SK-N-MC (cell line): ENCODE data around the gene PRR23A.

Experiments
- DNase-seq: peaks from one replicate; pipeline ENCODE4 v3.0.0-alpha.2; 2011; ENCODE audit warnings: low read depth, low spot score
- H3K27ac ChIP-seq: fragments of 200-600 bp; sonication (generic); 2 replicates; pipeline ENCODE4 v1.5.1; 2016; ENCODE audit warnings: mixed run types
- H3K36me3 ChIP-seq: fragments of 200-600 bp; sonication (generic); 2 replicates; pipeline ENCODE4 v1.6.1; 2017; ENCODE audit warnings: antibody characterized with exemption, low read length, mixed read lengths; ENCODE audit not compliant: insufficient read depth
- H3K4me3 ChIP-seq: fragments of 200-600 bp; sonication (generic); 2 replicates; pipeline ENCODE4 v1.5.1; 2016
- H3K9ac ChIP-seq: fragments of 200-600 bp; sonication (generic); 2 replicates; pipeline ENCODE4 v1.8.0; 2017; ENCODE audit warnings: mixed run types, mixed read lengths; ENCODE audit not compliant: insufficient read length
- H3K9me3 ChIP-seq: fragments of 200-600 bp; sonication (generic); 2 replicates; pipeline ENCODE4 v1.6.1; 2017; ENCODE audit warnings: low read depth, mild to moderate bottlenecking, antibody characterized with exemption, low read length, moderate library complexity, mixed read lengths
- EZH2 ChIP-seq: fragments of 200-600 bp; sonication (generic); IDR thresholded peaks from one replicate; pipeline ENCODE4 v1.6.1; 2017; ENCODE audit warnings: antibody characterized with exemption
- FOXP2 ChIP-seq: optimal IDR thresholded peaks from 2 replicates; pipeline ENCODE3; 2011; ENCODE audit warnings: mild to moderate bottlenecking, moderate library complexity; ENCODE audit not compliant: insufficient read depth; ENCODE audit errors: extremely low read length, control extremely low read depth
- POLR2AphosphoS5 ChIP-seq: IDR thresholded peaks from 2 replicates; pipeline ENCODE4 v1.6.1; 2012; ENCODE audit warnings: mild to moderate bottlenecking, low read depth, low read length, borderline replicate concordance

PRR23A gene

GRCh38 chr3:139020868-139021234 is 14.8 kb upstream of the PRR23A start, which contains the start of gene PRR23B:
PRR23B (minus strand) TSS chr3:139020926; CDS start chr3:139020661, 265 bp downstream.
- H3K4me3 ChIP-seq: no peak within 1 kb of the TSS
- H3K9me3 ChIP-seq: no peaks in the 10 kb centered on the region
- DNase-seq: no peak
- TF ChIP-seq EZH2 (no peak), POLR2AphosphoS5 (no peak)
- H3K36me3 ChIP-seq: no peaks in the 10 kb centered on the region
- no peak within 1 kb of the TSS for H3K9ac ChIP-seq
- H3K27ac ChIP-seq: no peak within 1 kb of the TSS

- DNase-seq: no peak
- no peak overlapping the region for H3K4me3 ChIP-seq
- no peak overlapping the region for H3K27ac ChIP-seq
- H3K9ac ChIP-seq: no peak overlapping the region
- H3K9me3 ChIP-seq: no peaks in the 10 kb centered on the region
- TF ChIP-seq EZH2 (no peak), POLR2AphosphoS5 (no peak), FOXP2 (no peak)
- H3K36me3 ChIP-seq: no peaks in the 10 kb centered on the region
These were observed 14.2 kb upstream of the PRR23A start for GRCh38 chr3:139020036-139020867.

GRCh38 chr3:139016430-139017048 is 10.5 kb upstream of the PRR23A start:
- Histone ChIP-seq H3K36me3 (no peaks in the 10 kb centered on the region), H3K27ac (no peak overlapping the region), H3K9me3 (no peaks in the 10 kb centered on the region; the same call in 1 of the 2 replicates), H3K4me3 (no peak overlapping the region), H3K9ac (no peak overlapping the region)
- TF ChIP-seq EZH2 (no peak), POLR2AphosphoS5 (no peak), FOXP2 (no peak)
- no peak for DNase-seq

DNA sequence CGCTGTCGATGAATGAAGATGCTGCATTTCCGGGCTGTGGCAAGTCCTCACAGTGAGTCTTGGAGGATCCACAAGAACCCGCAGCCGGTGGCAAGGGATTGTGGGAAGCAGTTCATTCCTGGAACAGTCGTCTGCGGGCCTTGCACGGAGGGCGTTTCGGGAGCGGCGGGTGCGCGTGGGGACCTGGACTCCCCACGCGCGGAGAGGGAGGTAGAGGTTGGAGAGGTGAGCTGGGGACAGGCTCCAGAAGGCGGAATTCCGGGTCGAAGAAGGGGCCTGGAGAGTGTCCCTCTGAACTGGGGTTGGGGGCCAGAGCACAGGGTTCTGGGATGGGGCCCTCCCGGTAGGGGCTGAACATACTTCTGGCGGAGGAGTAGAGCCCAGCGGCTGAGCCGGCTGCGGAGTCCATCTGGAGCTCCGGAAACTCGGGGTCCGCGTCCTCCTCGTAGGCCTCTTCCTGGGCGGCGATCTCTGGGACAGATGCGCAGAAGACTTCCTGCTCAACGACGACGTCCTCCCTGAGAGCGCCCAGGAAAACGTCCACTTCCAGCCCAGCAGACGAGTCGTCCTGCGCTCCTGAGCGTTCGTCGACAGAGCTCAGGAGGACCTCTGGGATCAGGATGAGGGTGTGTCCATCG is 593 bp downstream of the PRR23A start:
- no peak for TF ChIP-seq EZH2
- TF ChIP-seq FOXP2: no peak
- TF ChIP-seq POLR2AphosphoS5: no peak
- Histone ChIP-seq H3K36me3 (no peaks in the 10 kb centered on the region), H3K9me3 (no peaks in the 10 kb centered on the region), H3K9ac (no peak overlapping the region), H3K27ac (no peak overlapping the region), H3K4me3 (no peak overlapping the region)
- DNase-seq: no peak

DNA sequence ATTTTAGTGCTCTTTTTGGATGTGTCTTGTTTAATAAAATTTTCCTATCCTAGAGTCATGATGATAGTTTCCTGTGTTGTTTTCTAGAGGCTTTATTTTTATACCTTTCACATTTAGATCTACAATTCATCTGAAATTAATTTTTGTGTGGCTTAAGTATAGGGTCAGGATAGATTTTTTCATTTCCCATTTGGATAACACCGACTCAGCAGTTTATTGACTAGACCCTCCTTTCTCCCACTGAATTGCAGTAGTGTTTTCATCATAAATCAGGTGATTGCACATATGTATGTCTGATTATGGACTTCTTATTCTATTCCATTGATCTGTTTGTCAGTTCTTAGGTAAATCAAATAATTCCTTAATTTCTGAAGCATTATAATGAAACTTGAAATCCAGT is 10.4 kb downstream of the PRR23A start:
- TF ChIP-seq POLR2AphosphoS5 (no peak), FOXP2 (no peak), EZH2 (no peak)
- no peak for DNase-seq
- Histone ChIP-seq H3K9me3 (no peaks in the 10 kb centered on the region), H3K27ac (no peak overlapping the region), H3K9ac (no peak overlapping the region), H3K36me3 (no peaks in the 10 kb centered on the region), H3K4me3 (no peak overlapping the region)

DNA sequence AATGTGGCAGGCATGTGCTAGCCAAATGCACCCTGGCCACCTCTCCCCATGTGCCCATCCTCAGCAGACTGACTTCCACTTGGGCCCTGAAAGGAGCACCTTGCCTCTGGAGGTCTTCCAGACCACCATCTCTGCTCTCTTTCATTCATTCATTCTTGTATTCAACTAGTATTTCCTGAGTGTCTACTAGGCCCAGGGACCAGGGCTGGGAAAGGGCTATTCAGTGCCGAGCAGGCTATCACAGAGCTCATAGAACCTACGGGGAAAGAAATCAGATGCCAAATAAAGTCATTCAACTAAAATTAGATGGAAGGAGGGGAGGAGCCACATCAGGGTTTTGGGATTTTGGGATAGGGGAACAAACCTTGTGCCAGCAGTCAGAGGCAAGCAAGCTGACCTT is 18.9 kb downstream of the PRR23A start:
- H3K36me3 ChIP-seq: no peaks in the 10 kb centered on the region
- no peak for TF ChIP-seq FOXP2
- H3K9me3 ChIP-seq: no peaks in the 10 kb centered on the region
- DNase-seq: no peak
- no peak overlapping the region for H3K4me3 ChIP-seq
- no peak overlapping the region for H3K9ac ChIP-seq
- no peak overlapping the region for H3K27ac ChIP-seq

DNA sequence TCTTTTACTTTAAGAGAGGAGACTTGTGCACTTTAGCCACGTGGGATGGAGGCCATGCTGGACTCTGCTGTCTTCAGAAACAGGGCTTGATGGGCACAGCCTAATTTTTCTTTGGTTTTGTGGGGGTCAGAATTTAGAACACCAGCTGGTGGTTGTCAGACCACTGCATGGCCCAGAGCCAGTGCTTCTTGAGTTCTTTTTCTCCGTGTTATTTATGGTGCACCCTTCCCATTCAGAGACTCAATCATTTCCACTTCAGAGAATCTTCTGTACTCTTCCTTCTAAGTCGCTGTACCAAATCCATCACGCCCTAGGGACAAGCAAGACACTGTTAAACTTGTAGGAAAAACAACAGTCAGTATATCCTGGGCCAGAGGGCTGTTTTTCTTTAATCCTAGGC is 20.1 kb downstream of the PRR23A start:
- no peaks in the 10 kb centered on the region for H3K9me3 ChIP-seq
- H3K27ac ChIP-seq: no peak overlapping the region
- no peaks in the 10 kb centered on the region for H3K36me3 ChIP-seq
- no peak overlapping the region for H3K9ac ChIP-seq
- no peak for DNase-seq
- H3K4me3 ChIP-seq: no peak overlapping the region
- TF ChIP-seq POLR2AphosphoS5 (no peak), FOXP2 (no peak), EZH2 (no peak)

- H3K9ac ChIP-seq: no peak overlapping the region
- H3K4me3 ChIP-seq: no peak overlapping the region
- no peak overlapping the region for H3K27ac ChIP-seq
- TF ChIP-seq POLR2AphosphoS5 (no peak), FOXP2 (no peak), EZH2 (no peak)
- no peaks in the 10 kb centered on the region for H3K36me3 ChIP-seq
- no peaks in the 10 kb centered on the region for H3K9me3 ChIP-seq
- DNase-seq: no peak
These were observed 21.3 kb downstream of the PRR23A start for GRCh38 chr3:138984816-138985215.

GRCh38 chr3:138976047-138976446 is 30.0 kb downstream of the PRR23A start:
- Histone ChIP-seq H3K4me3 (no peak overlapping the region), H3K36me3 (no peaks in the 10 kb centered on the region), H3K27ac (no peak overlapping the region), H3K9ac (no peak overlapping the region), H3K9me3 (no peaks in the 10 kb centered on the region)
- DNase-seq: no peak
- TF ChIP-seq POLR2AphosphoS5 (no peak), FOXP2 (no peak), EZH2 (no peak)
